ENCODE measurements around the gene TNRC6A.

Gene TNRC6A

GRCh38 chr16:24688359-24688758 is 41.1 kb upstream of the TNRC6A start:
- no peak for TF ChIP-seq CTCF (IDR thresholded peaks at IDR 0.05; ENCODE audit: borderline replicate concordance, control extremely low read depth, extremely low read depth, insufficient read depth, missing control alignments)
- DNase-seq (ENCODE audit: low spot score): no peak
- in situ Hi-C loops (cut with MboI; ENCODE audit: low sequenced_read_pairs, unreplicated experiment): no loop called here

- in situ Hi-C loops (cut with MboI; ENCODE audit: low sequenced_read_pairs, unreplicated experiment): no loop called here
- peak; percentile 45 for DNase-seq (ENCODE audit: low spot score)
- TF ChIP-seq CTCF (IDR thresholded peaks at IDR 0.05; ENCODE audit: borderline replicate concordance, control extremely low read depth, extremely low read depth, insufficient read depth, missing control alignments): peak; percentile 35
Observed at GRCh38 chr16:24689128-24689527, 40.3 kb upstream of the TNRC6A start.

GRCh38 chr16:24692854-24693253 is 36.6 kb upstream of the TNRC6A start:
- TF ChIP-seq CTCF (IDR thresholded peaks at IDR 0.05; ENCODE audit: borderline replicate concordance, control extremely low read depth, extremely low read depth, insufficient read depth, missing control alignments): no peak
- in situ Hi-C loops (cut with MboI; ENCODE audit: low sequenced_read_pairs, unreplicated experiment): no loop called here
- no peak for DNase-seq (ENCODE audit: low spot score)

GRCh38 chr16:24694931-24695330 is 34.5 kb upstream of the TNRC6A start:
- in situ Hi-C loops (cut with MboI; ENCODE audit: low sequenced_read_pairs, unreplicated experiment): no loop called here
- no peak for DNase-seq (ENCODE audit: low spot score)
- no peak for TF ChIP-seq CTCF (IDR thresholded peaks at IDR 0.05; ENCODE audit: borderline replicate concordance, control extremely low read depth, extremely low read depth, insufficient read depth, missing control alignments)

- TF ChIP-seq CTCF (IDR thresholded peaks at IDR 0.05; ENCODE audit: borderline replicate concordance, control extremely low read depth, extremely low read depth, insufficient read depth, missing control alignments): no peak
- in situ Hi-C loops (cut with MboI; ENCODE audit: low sequenced_read_pairs, unreplicated experiment): no loop called here
- no peak for DNase-seq (ENCODE audit: low spot score)
Observed at GRCh38 chr16:24696699-24697098, 32.8 kb upstream of the TNRC6A start.

- no peak for DNase-seq (ENCODE audit: low spot score)
- in situ Hi-C loops (cut with MboI; ENCODE audit: low sequenced_read_pairs, unreplicated experiment): no loop called here
- TF ChIP-seq CTCF (IDR thresholded peaks at IDR 0.05; ENCODE audit: borderline replicate concordance, control extremely low read depth, extremely low read depth, insufficient read depth, missing control alignments): no peak
Observed at GRCh38 chr16:24698308-24698707, 31.1 kb upstream of the TNRC6A start.
